ENCODE data around the gene FANCC.

The FANCC gene

GRCh38 chr9:95177617-95178016, 139.9 kb downstream of the FANCC start:
- Histone ChIP-seq H3K27me3 (ENCODE audit: insufficient read depth, low read length, poor library complexity) (no peaks in the 10 kb centered on the region), H3K4me3 (ENCODE audit: low read depth in 1 of 2, low read length in 2 of 2) (no peak overlapping the region), H3K36me3 (ENCODE audit: insufficient read depth, low read length) (no peaks in the 10 kb centered on the region), H3K79me2 (ENCODE audit: insufficient read depth, low read length) (no peaks in the 10 kb centered on the region), H3K9ac (ENCODE audit: low read depth, low read length) (no peak overlapping the region), H3K4me1 (ENCODE audit: insufficient read depth, low read length) (no peaks in the 10 kb centered on the region), H4K20me1 (ENCODE audit: insufficient read depth, low read length) (no peaks in the 10 kb centered on the region), H3K9me3 (ENCODE audit: insufficient read depth, low read length, severe bottlenecking) (no peaks in the 10 kb centered on the region), H2AFZ (ENCODE audit: low read depth, low read length) (no peak overlapping the region), H3K4me2 (ENCODE audit: insufficient read depth, low read length) (no peak overlapping the region), H3K27ac (ENCODE audit: low read length) (no peak overlapping the region)
- DNase-seq, result no peak
- ATAC-seq (ENCODE audit: insufficient read depth, low read depth), result no peak
- no peak for TF ChIP-seq CTCF (IDR thresholded peaks at IDR 0.05; ENCODE audit: borderline replicate concordance, extremely low read depth, low read length, poor library complexity, severe bottlenecking)
- TF ChIP-seq EZH2 (IDR thresholded peaks at IDR 0.05; ENCODE audit: borderline replicate concordance, low read depth, low read length, severe bottlenecking), result no peak

GRCh38 chr9:95176755-95177319, 140.7 kb downstream of the FANCC start:
- TF ChIP-seq CTCF (IDR thresholded peaks at IDR 0.05; ENCODE audit: borderline replicate concordance, extremely low read depth, low read length, poor library complexity, severe bottlenecking), result no peak
- no peak for TF ChIP-seq EZH2 (IDR thresholded peaks at IDR 0.05; ENCODE audit: borderline replicate concordance, low read depth, low read length, severe bottlenecking)
- no peaks in the 10 kb centered on the region for H3K9me3 ChIP-seq (ENCODE audit: insufficient read depth, low read length, severe bottlenecking)
- H3K27me3 ChIP-seq (ENCODE audit: insufficient read depth, low read length, poor library complexity), result no peaks in the 10 kb centered on the region
- H3K4me1 ChIP-seq (ENCODE audit: insufficient read depth, low read length), result no peaks in the 10 kb centered on the region
- no peaks in the 10 kb centered on the region for H4K20me1 ChIP-seq (ENCODE audit: insufficient read depth, low read length)
- H3K4me2 ChIP-seq (ENCODE audit: insufficient read depth, low read length), result no peak overlapping the region
- H3K36me3 ChIP-seq (ENCODE audit: insufficient read depth, low read length), result no peaks in the 10 kb centered on the region
- H3K9ac ChIP-seq (ENCODE audit: low read depth, low read length), result no peak overlapping the region
- no peak for ATAC-seq (ENCODE audit: insufficient read depth, low read depth)
- no peak overlapping the region for H3K4me3 ChIP-seq (ENCODE audit: low read depth in 1 of 2, low read length in 2 of 2)
- no peak overlapping the region for H3K27ac ChIP-seq (ENCODE audit: low read length)
- no peaks in the 10 kb centered on the region for H3K79me2 ChIP-seq (ENCODE audit: insufficient read depth, low read length)
- DNase-seq, result no peak
- H2AFZ ChIP-seq (ENCODE audit: low read depth, low read length), result no peak overlapping the region

GRCh38 chr9:95175523-95175922, 142.0 kb downstream of the FANCC start:
- H3K36me3 ChIP-seq (ENCODE audit: insufficient read depth, low read length), result no peaks in the 10 kb centered on the region
- H3K27ac ChIP-seq (ENCODE audit: low read length), result no peak overlapping the region
- TF ChIP-seq CTCF (IDR thresholded peaks at IDR 0.05; ENCODE audit: borderline replicate concordance, extremely low read depth, low read length, poor library complexity, severe bottlenecking) (no peak), EZH2 (IDR thresholded peaks at IDR 0.05; ENCODE audit: borderline replicate concordance, low read depth, low read length, severe bottlenecking) (no peak)
- H3K27me3 ChIP-seq (ENCODE audit: insufficient read depth, low read length, poor library complexity), result no peaks in the 10 kb centered on the region
- H4K20me1 ChIP-seq (ENCODE audit: insufficient read depth, low read length), result no peaks in the 10 kb centered on the region
- H3K4me3 ChIP-seq (ENCODE audit: low read depth in 1 of 2, low read length in 2 of 2), result no peak overlapping the region
- H3K9me3 ChIP-seq (ENCODE audit: insufficient read depth, low read length, severe bottlenecking), result no peaks in the 10 kb centered on the region
- no peaks in the 10 kb centered on the region for H3K4me1 ChIP-seq (ENCODE audit: insufficient read depth, low read length)
- H3K4me2 ChIP-seq (ENCODE audit: insufficient read depth, low read length), result no peak overlapping the region
- no peaks in the 10 kb centered on the region for H3K79me2 ChIP-seq (ENCODE audit: insufficient read depth, low read length)
- ATAC-seq (ENCODE audit: insufficient read depth, low read depth), result no peak
- no peak overlapping the region for H3K9ac ChIP-seq (ENCODE audit: low read depth, low read length)
- no peak overlapping the region for H2AFZ ChIP-seq (ENCODE audit: low read depth, low read length)
- no peak for DNase-seq

- TF ChIP-seq EZH2 (IDR thresholded peaks at IDR 0.05; ENCODE audit: borderline replicate concordance, low read depth, low read length, severe bottlenecking) (no peak), CTCF (IDR thresholded peaks at IDR 0.05; ENCODE audit: borderline replicate concordance, extremely low read depth, low read length, poor library complexity, severe bottlenecking) (no peak)
- Histone ChIP-seq H3K27me3 (ENCODE audit: insufficient read depth, low read length, poor library complexity) (no peaks in the 10 kb centered on the region), H2AFZ (ENCODE audit: low read depth, low read length) (no peak overlapping the region), H3K9me3 (ENCODE audit: insufficient read depth, low read length, severe bottlenecking) (no peaks in the 10 kb centered on the region), H3K79me2 (ENCODE audit: insufficient read depth, low read length) (no peaks in the 10 kb centered on the region), H3K4me2 (ENCODE audit: insufficient read depth, low read length) (no peak overlapping the region), H3K4me3 (ENCODE audit: low read depth in 1 of 2, low read length in 2 of 2) (no peak overlapping the region), H3K27ac (ENCODE audit: low read length) (no peak overlapping the region), H3K36me3 (ENCODE audit: insufficient read depth, low read length) (no peaks in the 10 kb centered on the region; the same call in 1 of the 2 replicates), H3K4me1 (ENCODE audit: insufficient read depth, low read length) (no peaks in the 10 kb centered on the region), H3K9ac (ENCODE audit: low read depth, low read length) (no peak overlapping the region), H4K20me1 (ENCODE audit: insufficient read depth, low read length) (no peaks in the 10 kb centered on the region)
- no peak for ATAC-seq (ENCODE audit: insufficient read depth, low read depth)
- no peak for DNase-seq
Measured at GRCh38 chr9:95174038-95174437, 143.5 kb downstream of the FANCC start.

Data from DND-41 (cell line).